DMS53 treated with DMSO at 0.1 percent for 48 hours (cell line): ENCODE results near the gene TEX35.

Source experiments
- DNase-seq: peaks from one replicate; lab custom pipeline; 2025; ENCODE audit not compliant: unreplicated experiment; lab: John Stamatoyannopoulos, UW

The TEX35 gene

DNA sequence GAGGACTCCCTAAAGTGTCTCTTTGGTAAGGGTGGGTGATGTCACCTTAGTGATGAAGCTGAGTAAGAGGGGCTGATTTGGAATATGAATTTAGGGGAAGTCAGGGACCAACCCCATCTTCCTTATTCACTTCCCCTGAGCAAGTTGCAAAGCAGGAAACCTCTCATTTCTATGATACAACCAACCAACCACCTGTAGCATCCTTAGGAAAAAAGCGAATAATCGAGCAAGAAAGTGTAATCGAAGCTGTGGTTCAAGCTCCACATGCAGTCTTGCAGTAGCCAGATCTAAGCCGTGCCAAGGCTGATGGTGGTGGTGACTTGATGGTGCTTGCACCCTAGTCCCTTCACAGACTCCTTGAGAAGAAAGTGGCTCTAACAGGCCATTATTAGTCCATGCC lies 3.2 kb downstream of the TEX35 start:
- DNase-seq: no peak

DNA sequence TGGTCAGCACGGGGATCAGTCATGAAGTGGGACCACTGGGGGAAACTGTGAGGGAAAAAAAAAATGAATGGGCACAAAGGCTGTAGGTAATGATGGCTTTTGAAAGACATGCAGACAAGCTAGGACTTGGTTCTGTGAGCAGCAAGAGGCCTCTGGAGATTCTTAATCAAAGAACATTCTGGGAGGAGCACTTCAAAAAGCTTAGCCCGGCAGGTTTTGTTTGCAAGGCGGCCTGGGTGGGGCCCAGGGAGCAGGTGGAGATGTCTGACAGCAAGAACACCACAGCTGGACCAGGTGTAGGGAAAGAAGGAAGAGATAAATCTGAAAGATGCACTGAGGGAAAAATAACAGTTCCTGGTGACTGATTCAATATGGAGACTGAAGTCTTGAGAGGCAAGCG lies 6.0 kb downstream of the TEX35 start:
- no peak for DNase-seq

DNA sequence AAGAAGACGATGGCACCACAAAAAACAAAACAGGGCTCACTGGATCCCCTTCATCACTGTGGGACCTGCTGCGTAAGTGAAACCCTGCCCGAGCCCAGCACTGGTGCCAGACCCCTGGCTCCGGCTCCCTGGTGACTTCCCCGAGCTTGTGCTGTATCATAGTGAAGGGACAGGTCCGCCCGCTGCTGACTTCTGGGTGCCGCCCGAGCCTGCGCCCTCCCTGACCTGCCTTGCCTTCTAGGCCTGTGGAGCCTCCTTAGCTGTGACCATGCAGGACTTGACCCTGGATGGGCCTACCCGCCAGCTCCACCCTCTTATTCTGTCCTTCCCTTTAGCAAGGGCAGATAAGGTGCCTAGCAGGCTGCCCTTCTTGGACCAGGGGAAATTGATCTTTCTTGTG lies 7.9 kb downstream of the TEX35 start:
- DNase-seq: no peak

DNA sequence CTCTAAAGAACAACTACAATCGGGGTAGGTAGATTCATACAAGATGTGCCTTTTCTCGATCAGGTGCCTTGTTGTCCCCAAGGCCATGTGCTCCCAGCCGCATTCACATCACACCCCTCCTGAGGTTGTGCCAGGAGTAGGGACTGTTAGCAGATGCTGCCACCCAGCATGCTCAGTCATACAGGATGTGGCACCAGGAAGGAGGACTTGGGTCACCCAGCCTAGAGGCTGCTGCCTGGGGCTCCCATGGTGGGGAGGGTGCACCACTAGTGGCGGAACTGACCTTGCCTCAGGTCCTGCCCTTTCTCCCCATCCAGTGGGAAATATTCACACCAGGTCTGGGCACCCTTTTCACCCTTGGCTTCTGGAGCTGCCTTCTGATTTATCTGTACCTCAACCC lies 8.3 kb downstream of the TEX35 start:
- DNase-seq: no peak

DNA sequence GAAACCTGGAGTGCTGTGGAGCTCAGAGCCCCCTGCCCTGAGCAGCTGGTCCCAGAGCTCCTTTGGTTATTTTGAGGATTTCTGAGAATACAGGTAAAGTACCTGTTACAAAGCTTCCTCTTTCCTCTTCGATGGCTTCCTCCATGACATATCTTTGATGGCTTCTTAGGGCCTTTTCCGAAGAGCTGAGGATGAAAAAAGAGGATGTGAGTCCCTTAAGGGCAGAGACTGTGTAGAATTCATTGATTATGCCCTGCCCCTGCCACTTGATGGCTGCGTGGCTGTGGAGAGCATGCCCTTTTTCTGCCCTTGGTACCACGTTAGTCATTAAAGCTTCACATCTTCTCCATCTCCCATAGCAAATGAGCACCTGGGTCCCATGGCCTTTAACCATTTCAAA lies 14.2 kb downstream of the TEX35 start:
- DNase-seq: no peak

DNA sequence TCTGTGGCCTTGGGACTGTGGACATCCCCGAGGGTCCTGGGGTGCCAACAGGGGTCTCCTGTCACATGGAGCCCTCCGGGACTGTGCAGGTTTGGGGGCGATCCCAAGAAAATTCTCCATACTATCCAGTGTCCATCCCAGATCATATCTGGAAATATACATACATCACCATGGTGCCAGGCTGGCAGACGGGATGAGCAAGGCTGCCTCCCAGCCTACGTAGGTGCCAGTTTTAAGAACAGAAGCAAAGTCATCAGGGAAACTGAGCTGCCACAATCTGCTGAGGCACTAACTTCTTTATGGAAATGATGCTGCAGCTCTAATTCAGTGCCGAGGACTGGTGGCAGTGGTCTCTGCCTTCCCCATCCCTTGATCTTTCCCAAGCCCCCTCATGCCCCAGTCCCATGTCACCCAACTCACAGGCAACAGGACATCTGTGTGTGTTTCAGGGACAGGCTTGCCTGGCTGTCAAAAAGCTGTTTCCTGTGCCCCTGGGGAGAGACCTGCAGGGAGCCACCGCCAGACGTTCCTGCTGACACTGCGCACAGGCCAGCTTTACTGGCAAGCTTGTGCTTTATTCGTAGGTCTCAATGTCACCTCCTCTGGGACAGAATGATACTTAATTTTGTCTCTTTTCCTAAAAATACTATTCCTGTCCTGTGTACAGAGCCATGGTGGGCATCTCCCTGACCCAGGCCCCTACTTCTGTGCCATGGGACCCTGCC lies 15.5 kb downstream of the TEX35 start:
- DNase-seq: no peak

DNA sequence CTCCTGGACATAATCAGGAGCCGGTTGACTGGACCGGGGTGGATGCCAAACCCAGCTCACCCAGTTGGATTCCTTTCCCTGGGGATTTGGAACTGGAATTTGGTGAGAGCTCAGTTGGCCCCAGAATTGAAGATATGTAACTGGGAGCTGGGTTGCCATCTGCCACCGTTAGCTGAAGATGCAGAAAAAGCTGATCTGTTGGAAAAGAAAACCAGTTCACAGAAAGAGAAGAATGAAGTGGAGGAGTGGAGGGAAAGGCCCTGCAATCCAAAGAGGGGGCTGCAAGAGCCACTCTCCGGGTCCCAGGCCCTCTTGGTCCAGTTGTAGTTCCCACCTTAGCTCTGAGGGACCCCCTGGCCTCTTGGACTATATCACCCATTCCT lies 16.0 kb downstream of the TEX35 start:
- DNase-seq: no peak

DNA sequence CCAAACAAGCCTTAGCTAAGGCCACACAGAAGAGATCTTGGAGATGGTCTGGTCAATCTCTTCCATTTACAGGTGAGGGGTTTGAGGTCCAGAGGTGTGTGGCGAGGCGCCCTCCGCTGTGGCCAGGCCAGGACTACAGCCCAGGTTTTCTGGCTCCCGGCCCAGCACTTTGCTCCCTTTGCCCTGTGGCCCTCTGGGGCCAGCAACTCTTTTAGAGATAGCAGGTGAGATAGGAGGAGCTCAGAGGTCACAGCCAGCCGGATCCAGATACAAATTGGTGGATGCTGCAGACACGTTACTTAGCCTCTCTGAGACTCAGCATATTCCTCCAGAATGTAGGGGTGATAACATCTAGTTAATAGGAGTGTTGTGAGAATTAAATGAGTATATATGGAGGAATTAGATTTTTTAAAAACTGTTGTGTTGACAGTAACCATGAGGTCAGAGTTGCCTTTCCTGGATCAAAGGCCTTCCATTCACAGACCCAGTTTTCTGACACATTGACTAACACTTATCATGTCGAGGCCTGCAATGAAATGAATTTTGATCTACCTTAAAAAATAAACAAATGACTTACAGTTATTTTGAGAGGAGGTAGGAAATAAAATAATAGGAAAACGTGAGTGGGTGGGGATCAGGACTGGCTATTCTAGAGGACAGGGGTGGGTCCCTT lies 16.6 kb downstream of the TEX35 start:
- no peak for DNase-seq

DNA sequence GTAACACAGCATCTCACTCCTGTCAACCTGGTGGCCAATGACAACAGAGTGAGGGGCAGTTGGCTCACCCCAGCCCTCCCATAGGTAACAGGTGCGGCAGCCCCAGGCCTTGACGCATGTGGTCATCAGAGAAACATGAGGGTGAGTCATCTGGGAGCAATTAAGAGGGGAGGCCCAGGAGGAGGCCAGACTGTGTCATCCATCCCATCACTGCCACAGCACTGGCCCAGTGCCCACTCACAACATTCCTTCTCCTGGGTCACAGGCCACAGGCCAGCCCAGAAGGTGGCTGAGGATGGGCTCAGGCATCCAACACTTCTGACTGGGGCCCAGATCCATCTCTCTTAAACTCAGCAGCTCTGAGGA lies 17.1 kb downstream of the TEX35 start:
- DNase-seq: peak; percentile 21

DNA sequence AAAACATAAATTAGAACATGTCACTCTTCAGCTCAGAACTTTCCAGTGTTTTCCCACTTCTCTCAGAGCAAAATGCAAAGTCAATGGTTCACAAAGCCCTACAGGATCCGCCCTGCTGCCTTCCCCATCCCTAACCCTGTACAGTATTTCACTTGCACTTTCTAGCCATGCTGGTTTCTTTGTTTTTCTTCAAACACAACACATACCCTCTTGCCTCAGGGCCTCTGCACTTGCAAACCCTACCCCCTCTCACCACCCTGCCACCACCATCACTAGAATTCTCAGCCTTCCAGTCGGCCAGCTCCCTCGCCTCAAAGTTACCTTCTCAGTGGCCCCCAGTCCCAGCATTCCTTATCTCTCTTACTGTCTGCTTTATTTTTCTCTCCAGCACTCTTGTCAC lies 17.6 kb downstream of the TEX35 start:
- no peak for DNase-seq

DNA sequence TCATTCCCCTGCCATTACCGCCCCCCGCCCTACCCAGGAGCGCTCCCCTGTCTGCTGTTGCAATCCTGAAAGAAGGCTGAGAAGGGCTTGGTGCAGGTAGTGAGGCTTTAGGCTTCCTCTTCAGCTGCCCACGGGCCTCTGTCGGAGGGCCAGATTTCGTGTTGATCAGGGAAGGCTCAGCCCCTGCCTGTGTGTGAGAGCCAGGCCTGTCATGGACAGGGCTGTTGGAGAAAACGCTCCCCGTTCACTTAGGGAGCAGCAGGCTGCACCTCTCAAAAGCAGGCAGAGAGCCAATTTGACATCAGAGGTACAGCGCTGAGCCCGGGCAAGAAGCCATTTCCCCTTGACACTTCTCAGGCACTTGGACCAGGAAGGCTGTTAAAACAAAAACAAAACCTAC lies 19.0 kb downstream of the TEX35 start:
- no peak for DNase-seq

DNA sequence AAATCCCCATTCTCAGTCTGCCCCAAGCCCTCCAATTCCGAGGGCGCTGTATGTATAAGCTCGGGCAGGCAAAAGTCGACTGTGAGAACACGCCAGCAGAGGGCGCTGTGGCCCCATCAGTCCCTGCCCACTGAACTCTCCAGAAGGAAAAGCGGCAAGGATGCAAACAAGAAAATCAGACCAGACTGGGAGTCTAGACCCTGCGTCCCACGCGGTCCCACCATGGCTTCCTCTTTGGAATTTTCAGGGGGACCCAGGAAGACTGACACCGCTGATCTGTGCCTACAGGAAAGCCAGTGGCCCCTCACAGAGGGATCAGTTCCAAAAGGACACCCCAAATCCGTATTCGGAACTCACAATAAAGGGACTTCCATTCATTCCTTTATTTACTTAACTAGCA lies 19.5 kb downstream of the TEX35 start:
- peak; percentile 71 for DNase-seq

DNA sequence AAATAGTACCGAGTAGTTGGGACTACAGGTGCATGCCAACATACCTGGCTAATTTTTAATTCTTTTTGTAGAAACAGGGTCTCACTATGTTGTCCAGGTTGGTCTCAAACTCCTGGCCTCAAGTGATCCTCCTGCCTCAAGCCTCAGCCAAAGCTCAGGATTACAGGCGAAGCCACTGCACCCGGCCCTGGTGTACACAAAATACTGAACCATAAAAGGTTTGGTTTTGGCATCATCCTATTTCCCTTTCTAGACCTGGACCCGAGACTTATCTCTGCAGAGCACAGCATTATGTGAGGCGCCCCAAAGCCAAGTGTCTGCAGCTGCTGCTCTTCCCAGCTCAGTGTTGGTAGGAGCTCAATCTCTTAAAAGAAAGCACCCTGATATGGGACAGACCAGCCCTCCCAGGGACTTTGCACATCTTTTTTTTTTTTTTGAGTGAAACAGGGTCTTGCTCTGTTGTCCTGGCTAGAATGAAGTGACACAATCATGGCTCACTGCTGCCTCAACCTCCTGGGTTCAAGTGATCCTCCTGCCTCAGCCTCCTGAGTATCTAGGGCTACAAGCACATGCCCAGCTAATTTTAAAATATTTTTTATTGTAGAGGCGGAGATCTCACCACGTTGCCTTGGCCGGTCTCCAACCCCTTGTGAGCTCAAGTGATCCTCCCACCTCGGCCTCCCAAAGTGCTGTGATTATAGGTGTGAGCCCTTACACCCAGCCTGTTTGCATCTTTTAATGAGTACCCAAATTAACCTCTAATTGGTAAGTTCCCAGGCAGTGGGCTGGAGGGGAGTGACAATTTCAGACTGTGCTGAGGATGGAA lies 20.4 kb downstream of the TEX35 start:
- DNase-seq: no peak

DNA sequence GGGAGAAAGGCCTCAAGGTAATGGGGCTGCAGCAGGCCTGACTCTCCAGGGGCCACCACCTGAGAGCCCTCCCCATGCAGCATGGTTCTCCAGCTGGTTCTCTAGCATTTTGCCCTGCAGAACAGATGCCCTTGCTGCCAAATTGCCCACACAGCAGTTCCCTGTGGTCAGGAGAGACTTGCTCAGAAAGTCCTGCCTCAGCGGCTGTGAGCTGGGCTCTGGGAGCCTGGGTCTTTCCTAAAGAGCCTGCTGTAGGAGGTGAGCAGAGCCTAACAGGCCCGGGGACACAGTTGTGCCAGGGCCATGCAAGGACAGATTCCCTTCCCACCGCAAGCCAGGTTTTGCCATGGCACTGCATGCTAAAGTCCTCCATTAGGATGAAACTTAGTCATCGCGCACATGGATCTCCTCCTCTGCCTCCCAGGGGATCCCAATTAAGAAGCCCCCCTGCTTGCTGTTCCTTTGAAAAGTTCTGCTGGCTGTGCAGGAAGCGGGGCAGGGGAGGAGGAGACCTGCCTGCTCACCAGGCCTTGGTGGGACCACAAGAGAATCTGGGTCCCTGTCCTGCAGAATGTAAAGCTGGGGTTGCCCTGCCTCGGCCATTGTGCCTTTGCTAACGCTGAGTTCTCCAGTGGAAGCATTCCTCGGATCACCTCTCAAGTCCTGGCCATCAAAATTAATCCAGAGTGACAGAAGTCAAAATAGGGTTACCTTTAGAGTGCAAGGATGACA lies 21.4 kb downstream of the TEX35 start:
- no peak for DNase-seq

DNA sequence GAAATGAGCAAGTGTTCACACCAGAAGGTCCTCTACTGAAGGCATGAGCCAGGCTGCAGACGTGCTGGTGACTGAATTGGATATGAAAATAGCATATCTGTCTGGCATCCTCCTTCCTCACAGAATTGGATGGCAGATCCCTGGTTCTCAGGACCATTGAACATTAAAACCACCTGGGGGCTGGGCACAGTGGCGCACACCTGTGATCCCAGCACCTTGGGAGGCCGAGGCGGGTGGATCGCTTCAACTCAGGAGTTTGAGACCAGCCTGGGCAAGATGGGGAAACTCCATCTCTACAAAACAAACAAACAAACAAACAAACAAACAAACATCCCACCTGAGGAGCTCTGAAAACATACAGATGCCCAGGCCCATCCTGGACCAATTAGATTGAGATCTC lies 23.4 kb downstream of the TEX35 start:
- DNase-seq: no peak

DNA sequence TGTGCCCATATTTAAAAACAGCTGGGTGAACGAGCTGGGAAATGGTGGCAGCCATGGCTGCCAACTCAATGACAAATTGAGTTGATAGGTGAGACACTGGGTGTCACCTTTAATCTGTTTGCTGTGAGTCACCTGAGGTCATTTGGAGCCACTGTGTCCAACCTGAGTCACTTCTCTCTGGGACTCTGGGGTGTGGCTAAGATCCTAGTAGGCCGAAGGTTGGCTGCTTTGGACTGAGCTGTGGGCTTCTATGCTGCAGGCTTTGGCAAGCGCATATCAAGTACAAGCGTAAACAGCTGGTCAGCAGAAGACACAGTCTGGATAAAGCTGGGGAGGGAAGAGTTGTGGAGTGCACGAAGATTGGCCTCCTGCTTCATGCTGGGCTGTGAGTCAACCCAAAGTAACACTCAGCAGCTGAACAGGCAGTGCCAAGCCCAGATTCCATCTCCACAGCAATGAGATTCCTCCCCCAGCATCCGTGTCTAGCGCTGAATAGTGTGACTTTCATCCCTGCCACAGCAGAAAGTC lies 24.0 kb downstream of the TEX35 start:
- DNase-seq: peak; percentile 37

DNA sequence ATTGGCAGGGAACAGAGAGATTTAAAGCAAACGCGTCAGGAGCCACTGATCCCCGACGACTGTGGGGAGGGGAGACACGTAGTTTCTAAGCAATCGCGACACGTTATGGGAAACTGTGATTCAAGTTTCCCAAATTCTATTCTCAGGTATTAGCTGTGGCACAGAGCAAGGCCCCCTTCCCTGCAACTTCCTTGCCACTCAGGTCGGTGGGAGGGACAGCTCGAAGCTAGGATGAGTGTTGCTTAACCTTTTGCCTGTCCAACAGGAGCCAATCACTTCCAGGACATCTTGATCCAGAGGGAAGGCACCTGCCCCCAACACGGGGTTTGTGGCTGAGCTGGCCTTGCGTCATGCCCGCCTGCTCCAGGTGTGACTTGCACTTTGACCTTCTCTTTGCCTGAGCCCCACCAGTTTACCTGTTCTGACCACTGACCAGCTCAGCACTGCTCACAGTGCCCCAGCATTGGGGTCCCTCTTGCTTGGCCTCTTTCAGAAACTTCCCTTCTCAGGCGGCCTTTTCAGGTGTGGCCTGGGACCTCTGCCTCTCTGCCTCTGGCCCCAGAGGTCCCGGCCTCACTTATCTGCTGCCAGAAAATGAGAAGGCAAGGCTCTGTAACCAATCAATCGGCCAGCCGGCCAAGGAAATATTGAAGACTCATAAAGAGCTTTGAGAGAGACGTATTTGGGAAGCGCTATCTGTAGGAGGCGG lies 24.6 kb downstream of the TEX35 start:
- no peak for DNase-seq

DNA sequence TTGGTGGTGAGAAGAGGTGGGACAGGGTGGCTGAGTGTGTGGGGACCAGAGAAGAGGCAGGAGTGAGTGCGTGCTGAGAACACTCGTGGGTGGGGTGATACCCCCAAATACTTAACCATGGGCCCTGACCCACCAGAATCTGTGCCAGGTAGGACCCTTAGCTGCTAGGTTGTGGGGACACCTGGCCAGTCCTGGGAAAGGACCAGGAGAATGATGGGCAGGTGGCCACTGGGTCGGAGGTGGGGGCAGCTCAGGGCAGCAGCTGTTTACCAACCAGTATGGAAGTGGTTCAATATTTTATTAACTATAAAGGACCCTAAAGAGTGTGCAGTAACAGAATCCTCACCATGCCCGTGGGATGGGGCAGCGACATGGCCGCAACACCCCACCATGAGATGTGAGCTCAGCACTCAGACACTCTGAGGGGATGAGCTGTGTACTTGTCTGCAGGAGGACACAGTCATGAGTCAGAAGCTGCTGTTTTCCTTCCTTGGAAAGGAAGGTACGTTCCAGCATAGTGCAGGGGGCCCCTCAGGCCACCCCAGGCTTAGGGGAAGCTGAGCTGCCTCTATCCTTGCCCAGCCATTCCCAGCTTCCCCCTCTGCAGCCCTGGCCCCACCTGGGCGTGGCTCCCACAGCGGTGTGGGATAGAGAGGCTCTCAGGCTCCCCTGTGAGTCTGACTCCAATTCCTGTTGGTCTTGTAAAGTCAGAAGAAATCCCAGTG lies 25.4 kb downstream of the TEX35 start:
- DNase-seq: no peak

DNA sequence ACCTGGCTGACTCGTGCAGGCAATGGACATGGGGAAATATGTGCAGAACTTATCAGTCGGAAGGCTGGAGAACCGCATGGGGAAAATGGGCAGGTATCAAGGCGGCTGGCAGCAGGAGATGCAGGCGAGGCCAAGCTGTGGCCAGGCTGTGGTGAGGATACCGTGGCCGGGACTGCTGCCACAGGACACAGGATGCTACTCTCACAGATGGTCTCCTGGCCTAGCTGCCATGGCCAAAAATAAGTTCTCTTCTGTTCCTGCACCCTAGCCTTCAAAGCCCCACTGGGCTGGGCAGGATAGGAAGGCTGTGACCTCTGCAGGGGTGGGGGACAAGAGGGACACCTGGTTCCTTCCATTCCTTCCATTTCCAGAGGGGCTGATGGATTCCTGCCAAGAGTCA lies 26.4 kb downstream of the TEX35 start:
- no peak for DNase-seq

DNA sequence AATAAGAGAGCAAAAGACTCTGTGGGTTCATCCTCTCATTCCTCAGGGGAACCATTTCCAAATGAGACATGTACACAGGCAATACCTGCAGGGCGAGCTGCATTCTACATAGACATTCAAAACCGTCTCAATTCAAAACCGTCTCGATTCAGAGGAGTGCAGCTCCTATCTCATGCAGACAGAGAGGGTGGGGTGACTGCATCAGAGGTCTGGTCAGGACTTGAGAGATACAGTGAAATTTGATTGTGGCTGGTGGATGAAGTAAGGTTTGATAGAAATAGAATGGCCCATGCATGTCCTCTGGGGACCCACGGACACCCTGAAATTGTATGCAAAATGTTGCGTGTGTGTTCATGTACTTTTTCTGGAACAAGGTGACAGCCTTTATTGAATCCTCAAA lies 27.3 kb downstream of the TEX35 start:
- no peak for DNase-seq
